Lower leg skin (tissue), 4 donors: Measurements from ENCODE around the gene RSBN1L. TPM values are rescaled to one million over a fixed set of nuclear protein-coding genes. Genes with fewer than 3 reads are reported as not detected.

Experiments used
- DNase-seq, 2 donors: peaks; one replicate each; pipeline ENCODE4 v3.0.0-alpha.2; 2019; ENCODE audit warnings: low spot score in 2 of 2
- H3K4me3 ChIP-seq: fragments of 200-600 bp; sonication (generic); 2 replicates; pipeline ENCODE4 v1.5.1; 2017; ENCODE audit warnings: mild to moderate bottlenecking, low read depth; ENCODE audit not compliant: poor library complexity, severe bottlenecking
- POLR2A ChIP-seq, 2 donors: fragments of 450-650 bp; IDR thresholded peaks; one replicate each; pipeline ENCODE4 v1.6.1; 2016 to 2017; ENCODE audit warnings: antibody characterized with exemption in 2 of 2, mild to moderate bottlenecking in 1 of 2, moderate library complexity in 1 of 2
- WGBS, 2 donors: methylation state at CpG; one replicate each; pipeline ENCODE4 v1.1.5; 2018; 5-methylcytosine and 5-hydroxymethylcytosine counted together
- intact Hi-C: fragments of 100-400 bp; cut with DNase I; formaldehyde crosslinking; loops from one replicate; pipeline ENCODE4 v1.15.0; 2023; ENCODE audit warnings: low total_unique reads
- total RNA-seq, 4 donors: library from RNA; depleted of rRNA; stranded (reverse); fragments of >200 nt; gene quantifications; one replicate each; pipeline ENCODE4 v1.1.0, GENCODE V29; 2016
- TF ChIP-seq, protein P1 (sequence below), 3 donors: fragments of 450-650 bp; IDR thresholded peaks; one replicate each; pipeline ENCODE4 v1.5.1; 2016; ENCODE audit warnings: antibody characterized with exemption in 3 of 3, mild to moderate bottlenecking in 3 of 3, moderate library complexity in 2 of 3

Gene RSBN1L
- total RNA-seq, 4 donors from 2014 or later: 17.3 to 34.8 (median 25.7) TPM

DNA sequence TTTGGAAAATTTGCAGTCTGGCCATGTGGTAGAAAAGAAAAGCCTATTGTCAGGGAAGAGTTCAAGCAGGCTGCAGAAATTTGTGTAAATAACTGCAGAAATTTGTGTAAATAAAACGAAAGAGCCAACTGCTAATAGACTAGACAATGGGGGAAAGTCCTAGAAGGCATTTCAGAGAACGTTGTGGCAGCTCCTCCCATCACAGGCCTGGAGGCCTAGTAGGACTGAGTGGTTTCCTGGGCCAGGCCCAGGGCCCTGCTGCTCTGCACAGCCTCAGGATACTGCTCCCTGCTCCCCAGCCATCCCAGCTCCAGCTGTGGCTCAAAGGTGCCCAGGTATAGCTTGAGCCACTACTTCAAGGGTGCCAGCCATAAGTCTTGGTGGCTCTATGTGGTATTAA lies 50.9 kb downstream of the RSBN1L start:
- no peak for TF ChIP-seq POLR2A (IDR thresholded peaks at IDR 0.05)
- TF ChIP-seq, protein P1, sequence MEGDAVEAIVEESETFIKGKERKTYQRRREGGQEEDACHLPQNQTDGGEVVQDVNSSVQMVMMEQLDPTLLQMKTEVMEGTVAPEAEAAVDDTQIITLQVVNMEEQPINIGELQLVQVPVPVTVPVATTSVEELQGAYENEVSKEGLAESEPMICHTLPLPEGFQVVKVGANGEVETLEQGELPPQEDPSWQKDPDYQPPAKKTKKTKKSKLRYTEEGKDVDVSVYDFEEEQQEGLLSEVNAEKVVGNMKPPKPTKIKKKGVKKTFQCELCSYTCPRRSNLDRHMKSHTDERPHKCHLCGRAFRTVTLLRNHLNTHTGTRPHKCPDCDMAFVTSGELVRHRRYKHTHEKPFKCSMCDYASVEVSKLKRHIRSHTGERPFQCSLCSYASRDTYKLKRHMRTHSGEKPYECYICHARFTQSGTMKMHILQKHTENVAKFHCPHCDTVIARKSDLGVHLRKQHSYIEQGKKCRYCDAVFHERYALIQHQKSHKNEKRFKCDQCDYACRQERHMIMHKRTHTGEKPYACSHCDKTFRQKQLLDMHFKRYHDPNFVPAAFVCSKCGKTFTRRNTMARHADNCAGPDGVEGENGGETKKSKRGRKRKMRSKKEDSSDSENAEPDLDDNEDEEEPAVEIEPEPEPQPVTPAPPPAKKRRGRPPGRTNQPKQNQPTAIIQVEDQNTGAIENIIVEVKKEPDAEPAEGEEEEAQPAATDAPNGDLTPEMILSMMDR (IDR thresholded peaks at IDR 0.05): no peak

DNA sequence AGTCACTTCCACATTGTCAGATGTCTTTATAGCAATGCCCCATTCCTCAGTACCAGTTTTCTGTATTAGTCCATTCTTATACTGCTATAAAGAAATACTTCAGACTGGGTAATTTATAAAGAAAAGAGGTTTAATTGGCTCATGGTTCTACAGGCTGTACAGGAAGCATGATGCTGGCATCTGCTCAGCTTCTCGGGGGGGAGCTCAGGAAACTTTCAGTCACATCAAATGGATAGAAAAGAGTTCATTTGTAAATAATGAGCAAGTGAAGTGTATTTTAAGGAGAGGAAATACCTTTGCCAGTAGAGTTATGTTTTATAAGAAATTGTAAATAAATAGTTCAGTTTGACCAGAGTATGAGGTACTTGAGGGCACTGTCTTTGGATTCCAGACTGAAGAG lies 51.5 kb downstream of the RSBN1L start:
- intact Hi-C loops: no loop called here
- DNase-seq: no peak
- WGBS, 2 donors: 76 to 90% methylated on average over 1 of the region's 1 CpG
- TF ChIP-seq POLR2A (IDR thresholded peaks at IDR 0.05): no peak
- TF ChIP-seq, protein P1 (IDR thresholded peaks at IDR 0.05): no peak
- no peak overlapping the region for H3K4me3 ChIP-seq

More for the DNA sequence above, 50.9 kb downstream of the RSBN1L start:
- H3K4me3 ChIP-seq: no peak overlapping the region
- 58 to 76% methylated on average over 2 of the region's 2 CpGs for WGBS, 2 donors
- DNase-seq: no peak
- intact Hi-C loops: no loop called here

DNA sequence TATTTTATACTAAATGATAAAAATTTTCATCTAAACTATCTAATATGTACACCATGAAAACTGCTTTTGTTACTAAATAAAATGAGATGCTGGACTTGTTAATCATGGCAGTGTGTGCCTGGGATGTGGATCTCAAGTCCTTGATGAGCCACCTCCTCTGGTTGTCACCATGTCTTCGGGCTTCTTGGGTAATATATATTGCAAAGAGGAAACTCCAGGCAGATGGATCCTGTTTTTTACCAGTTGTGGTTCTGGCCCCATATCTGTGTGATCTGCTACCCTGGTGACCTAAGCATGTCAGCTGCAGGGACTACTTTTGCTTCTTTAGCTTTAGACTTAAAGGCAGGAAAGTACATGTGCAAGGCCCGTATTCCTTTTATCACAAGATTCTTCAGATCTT lies 55.8 kb downstream of the RSBN1L start:
- intact Hi-C loops: no loop called here
- TF ChIP-seq, protein P1 (IDR thresholded peaks at IDR 0.05): no peak
- DNase-seq: no peak
- 37 to 50% methylated on average over 2 of the region's 2 CpGs for WGBS, 2 donors
- no peak overlapping the region for H3K4me3 ChIP-seq

DNA sequence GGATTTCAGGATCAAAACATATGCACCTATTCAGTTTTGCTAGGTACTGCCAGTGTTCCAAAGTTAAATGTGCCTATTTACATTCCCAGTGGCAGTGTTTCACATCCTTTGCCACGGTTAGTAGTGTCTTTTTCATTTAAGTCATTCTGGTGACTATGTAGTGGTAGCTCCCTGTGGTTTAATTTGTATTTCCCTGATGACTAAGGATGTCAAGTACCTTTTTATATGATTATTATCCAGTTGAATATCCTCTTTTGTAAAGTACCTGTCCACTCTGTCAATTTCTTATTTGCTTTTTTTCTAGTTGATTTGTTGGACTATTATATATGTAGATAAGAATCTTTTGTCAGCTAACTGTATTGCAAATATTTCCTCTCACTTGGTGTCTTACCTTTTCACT lies 56.9 kb downstream of the RSBN1L start:
- WGBS, 2 donors: 78 to 79% methylated on average over 1 of the region's 1 CpG
- H3K4me3 ChIP-seq: no peak overlapping the region
- DNase-seq: no peak
- TF ChIP-seq, protein P1 (IDR thresholded peaks at IDR 0.05): no peak
- TF ChIP-seq POLR2A (IDR thresholded peaks at IDR 0.05): no peak
- intact Hi-C loops: no loop called here

DNA sequence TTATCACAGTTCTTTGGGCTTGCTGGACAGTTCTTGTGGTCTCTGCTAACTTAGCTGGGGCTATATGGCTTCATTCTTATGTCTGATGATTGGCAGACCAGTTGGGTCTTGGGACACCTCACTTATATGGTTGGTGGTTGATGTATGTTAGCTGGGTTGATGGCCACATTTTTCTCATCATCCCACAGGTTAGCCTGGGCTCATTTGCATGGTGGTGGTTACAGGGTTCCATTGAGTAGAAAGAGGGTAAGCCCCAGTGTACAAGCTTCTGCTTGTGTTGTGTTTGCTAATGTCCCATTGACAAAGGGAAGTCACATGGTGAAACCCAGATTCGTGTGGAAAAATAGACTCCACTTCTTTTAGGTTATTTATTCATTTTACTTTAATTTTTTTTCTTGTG lies 61.3 kb downstream of the RSBN1L start:
- 18 to 21% methylated on average over 1 of the region's 1 CpG for WGBS, 2 donors
- H3K4me3 ChIP-seq: no peak overlapping the region
- no peak for TF ChIP-seq POLR2A (IDR thresholded peaks at IDR 0.05)
- TF ChIP-seq, protein P1 (IDR thresholded peaks at IDR 0.05): no peak
- no peak for DNase-seq
- intact Hi-C loops: loop anchor here (5.0 kb wide), 1 partner anchor 100 kb away; no protein-coding TSS in a partner anchor

DNA sequence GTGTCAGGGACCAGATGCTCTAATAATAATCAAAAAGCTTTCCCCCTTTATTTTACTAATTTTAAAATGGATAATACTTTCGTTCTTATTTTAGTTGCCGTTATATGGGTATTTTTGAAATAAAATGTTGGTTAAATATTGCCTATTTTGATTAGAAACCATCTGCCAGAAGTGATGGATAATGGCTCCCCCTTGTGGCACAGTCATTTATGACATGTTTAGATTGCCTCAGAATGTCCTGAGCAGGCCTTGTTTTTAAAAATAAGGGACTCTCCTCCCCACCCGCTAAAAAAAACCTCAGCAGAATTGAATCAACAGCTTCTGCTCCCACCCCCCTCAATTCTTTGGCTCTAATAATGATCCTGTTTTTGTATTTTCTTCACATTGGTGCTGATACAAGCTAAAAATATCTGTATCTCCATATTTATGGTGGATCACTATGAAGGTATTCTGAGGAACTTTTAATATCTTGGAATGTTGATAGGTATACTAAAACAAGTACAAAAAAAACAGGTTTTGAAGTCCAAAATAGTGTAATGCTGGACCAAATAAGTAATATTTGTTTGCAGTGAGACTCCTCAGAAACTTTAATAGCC lies 63.1 kb downstream of the RSBN1L start:
- 1 to 2% methylated on average over 3 of the region's 3 CpGs for WGBS, 2 donors
- no peak overlapping the region for H3K4me3 ChIP-seq
- intact Hi-C loops: loop anchor here (5.0 kb wide), 1 partner anchor 102 kb away; no protein-coding TSS in a partner anchor
- TF ChIP-seq, protein P1 (IDR thresholded peaks at IDR 0.05): peak in 1 of 3 donors; percentile 49
- no peak for TF ChIP-seq POLR2A (IDR thresholded peaks at IDR 0.05)
- peak in 1 of 2 donors; percentile 83 for DNase-seq
